Putamen (tissue), 1 donor: ENCODE measurements around the gene CASP1.
"Not testable (repeated sequence)": the region's sequence is repeated elsewhere in the genome, so short reads cannot be mapped to it uniquely, and the experiment has no call there.

Experiments used
- DNase-seq: peaks from one replicate; pipeline ENCODE4 v3.0.0-alpha.2; 2016; ENCODE audit warnings: low spot score

Gene CASP1

DNA sequence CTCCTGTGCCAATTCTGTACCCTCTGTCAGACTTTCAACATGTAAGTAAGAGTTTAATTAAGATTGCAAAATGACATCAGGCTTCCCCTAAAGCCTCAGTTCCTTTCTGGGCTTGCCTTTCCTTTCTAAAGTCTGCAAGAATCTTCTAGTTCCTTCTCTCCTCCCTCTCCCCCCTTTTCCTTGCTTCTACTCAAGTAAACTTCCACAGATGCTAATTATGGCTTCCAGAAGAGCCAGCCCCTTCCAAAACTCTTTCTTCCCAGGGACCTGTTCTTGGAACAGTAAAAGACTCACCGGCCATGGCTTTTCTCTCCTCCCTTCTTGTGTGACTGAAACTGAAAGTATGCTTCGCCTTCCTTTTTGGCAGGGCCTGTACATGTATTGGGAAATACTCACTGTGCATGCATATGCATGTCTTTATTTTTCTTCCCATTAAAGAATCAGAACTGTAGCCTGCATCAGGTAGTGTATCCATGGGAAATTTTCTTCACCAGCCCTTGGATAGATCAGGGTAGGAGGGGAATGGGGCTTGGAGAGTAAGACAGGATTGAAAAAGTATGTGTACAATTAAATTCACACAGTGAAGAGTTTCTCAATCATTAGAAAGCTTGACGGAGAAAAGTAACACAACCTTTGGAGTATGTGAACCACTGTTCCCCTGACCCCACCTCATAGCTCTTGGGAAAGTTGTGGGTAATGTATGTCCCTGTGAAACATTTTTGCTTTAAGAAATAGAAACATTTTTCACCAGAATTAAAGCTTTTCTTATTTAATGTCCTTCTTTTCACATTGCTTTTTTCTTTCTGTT is at the start of gene CASP1:
TSS of gene CASP1 (minus strand) at position 332 of the 808 bp plus-strand sequence. CDS start at position 301, 31 bp downstream.
- DNase-seq = peak; percentile 22

DNA sequence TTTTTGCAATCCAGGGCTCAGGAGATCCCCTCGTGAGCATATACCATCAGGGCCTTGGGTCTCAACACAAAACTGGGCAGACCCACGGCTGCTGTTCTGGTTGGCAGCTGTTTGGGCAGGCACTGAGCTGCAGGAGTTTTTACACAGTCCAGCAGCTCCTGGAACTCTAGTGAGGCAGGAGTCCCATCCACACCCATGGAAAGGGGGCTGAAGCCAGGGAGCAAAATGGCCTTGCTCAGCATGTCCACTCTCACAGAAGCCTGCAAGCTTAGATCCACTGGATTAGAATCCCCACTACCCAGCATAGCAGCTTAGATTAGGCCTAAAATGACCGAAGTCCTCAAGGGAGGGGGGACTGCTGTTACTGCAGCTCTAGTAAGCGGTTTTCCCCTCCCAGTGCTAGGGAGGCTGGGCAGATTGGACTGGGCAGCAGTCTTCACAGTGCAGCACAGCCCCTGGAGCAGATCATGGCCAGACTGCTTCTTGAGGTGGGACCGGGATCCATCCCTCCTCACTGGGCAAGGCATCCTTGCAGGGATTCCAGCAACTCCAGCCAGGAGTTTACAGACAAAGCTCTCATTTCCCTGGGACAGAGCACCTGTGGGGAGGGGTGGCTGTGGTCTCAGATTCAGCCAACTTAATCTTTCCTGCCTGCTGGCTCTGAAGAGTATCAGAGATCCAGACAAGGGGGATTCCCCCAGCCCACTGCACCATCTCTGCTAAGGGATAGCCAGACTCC is 46.6 kb upstream of the CASP1 start:
- no peak for DNase-seq

- not testable (repeated sequence) for DNase-seq
Measured at GRCh38 chr11:105080171-105080906, 45.4 kb upstream of the CASP1 start.

DNA sequence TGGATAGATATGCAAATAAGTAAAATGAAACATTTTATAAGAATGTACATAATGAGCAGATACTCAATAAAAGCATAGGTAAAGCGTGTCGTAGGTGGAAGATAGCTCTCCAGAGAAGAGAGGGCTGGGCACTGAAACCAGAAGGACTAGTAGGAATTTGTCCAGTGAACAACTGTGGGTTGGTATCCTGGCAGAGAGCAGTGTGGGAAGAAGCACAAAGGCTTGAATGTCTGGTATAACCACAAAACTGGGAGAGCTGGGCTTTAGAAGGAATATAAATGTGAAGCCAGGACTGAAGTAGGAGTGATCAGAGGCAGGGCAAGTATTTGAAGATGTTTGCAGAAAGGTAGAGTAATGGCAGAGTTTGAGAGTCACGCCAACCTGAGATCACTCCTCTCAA is 43.3 kb upstream of the CASP1 start:
- DNase-seq = no peak

GRCh38 chr11:105077141-105077790 is 42.3 kb upstream of the CASP1 start:
- DNase-seq = not testable (repeated sequence)

- DNase-seq = no peak
Measured at GRCh38 chr11:105074166-105074530, 39.2 kb upstream of the CASP1 start.

DNA sequence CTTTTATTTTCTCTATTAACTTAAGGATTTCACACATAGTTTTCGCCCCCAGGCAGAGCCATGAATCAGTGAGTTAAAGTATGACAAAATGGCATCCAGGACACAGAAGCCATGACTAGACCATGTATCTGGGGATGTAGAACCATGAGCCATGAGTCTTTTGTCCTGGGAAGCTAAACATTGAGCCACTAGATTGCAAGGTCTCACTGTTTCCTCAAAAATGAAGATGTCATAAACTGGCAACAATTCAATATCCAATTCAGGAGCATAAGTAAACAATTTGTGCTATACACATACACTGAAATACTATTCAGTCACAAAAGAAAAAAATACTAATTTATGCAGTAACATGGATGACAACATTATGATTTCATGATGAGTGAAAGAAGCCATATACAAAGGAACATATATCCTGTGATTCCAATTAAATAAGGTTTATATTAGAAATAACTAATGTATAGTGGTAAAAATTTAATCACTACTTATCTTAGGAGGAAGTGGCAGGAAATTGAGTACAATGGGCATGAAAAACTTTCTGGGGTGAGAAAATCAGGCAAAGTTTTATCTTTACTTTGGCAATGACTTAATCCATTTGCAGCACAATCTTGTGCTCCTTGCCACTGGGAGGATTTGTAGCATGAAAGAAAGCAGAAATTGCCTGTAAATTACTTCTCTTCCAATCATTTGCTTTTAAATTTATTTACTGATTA is 38.7 kb upstream of the CASP1 start:
- no peak for DNase-seq

DNA sequence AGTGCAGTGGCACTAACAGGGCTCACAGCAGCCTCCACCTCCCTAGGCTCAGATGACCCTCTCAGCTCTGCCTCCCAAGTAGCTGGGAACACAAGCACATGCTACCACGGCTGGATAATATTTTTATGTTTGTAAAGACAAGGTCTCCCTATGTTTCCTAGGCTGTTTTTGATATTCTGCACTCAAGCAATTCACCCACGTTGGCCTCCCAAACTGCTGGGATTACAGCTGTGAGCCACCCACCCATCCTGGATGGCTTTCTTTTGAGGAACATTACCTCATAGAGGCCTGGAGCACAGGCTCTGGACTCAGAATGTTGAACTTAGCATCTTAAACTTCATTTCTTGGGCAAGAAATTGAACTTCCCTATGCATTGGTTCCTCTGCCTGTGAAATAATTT is 37.1 kb upstream of the CASP1 start:
- not testable (repeated sequence) for DNase-seq

DNA sequence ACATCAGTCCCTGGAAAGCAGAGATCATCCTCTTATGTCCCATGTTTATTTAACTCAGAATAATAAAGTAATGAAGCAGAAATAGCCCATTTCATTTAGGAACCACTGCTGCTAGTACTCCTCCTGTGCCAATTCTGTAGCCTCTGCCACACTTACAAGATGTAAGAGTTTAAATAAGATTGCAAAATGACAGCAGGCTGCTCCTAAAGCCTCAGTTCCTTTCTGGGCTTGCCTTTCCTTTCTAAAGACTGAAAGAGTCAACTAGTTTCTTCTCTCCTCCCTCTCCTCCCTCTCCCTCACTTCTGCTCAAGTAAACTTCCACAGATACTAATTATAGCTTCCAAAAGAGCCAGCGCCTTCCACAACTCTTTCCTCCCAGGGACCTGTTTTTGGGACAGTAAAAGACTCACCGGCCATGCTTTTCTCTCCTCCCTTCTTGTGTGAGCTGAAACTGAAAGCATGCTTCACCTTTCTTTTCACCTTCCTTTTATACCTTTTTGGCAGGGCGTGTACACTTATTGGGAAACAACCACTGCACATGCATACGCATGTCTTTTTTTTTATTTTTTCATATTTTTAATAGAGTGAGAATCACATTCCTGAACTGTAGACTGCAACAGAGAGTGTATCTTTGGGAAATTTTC is 36.3 kb upstream of the CASP1 start:
- no peak for DNase-seq

GRCh38 chr11:105070306-105070705 is 35.4 kb upstream of the CASP1 start:
- DNase-seq = no peak

GRCh38 chr11:105069749-105070148 is 34.8 kb upstream of the CASP1 start:
- not testable (repeated sequence) for DNase-seq

DNA sequence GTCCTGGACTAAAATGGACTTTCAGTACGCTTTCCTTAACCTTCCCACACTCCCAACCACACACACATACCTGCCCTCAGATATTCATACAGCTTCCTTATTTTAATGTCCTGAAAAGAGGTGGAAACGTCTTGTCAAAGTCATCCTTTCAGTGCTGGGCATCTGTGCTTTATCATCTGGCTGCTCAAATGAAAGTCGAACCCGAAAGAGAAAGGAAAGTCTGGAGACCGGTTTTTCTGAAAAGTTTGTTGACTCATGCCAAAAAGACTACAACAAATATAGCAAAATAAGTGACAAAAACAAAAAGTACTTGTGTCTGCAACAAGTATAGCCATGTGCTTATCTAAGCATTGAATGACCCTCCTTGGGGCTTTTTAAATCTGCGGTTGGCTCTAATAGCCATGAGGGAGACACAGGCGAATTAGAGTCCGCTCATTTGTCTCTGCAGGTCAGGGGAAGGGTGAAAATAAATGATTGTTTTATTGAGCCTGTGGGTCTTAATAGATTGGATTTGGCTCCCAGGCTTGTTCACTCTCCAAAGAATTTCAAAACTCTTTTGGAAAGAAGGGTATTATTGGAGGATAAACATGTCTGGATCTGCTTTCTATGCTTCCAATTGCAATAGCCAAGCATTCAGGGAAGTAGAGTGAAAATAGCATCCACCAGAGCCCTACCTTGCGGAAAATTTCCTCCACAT is 28.4 kb upstream of the CASP1 start:
- not testable (repeated sequence) for DNase-seq

DNA sequence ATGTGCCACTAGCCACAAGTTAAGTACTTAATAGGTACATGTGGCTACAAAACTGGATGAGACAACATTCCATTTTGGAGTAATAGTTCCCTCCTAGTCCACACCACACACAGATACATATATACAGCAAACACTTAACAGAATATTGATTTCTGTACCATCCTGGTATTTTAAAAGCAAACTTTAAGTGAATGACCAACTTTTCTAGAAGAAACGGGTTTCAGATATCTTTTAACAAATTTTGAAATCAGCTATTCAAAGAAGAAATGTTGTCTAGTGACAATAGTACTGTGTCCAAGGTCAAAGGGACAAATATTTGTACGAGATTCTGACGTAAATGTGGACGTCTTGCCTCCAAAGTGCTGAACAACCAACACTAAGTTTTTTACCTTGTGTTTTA is 22.5 kb upstream of the CASP1 start:
- no peak for DNase-seq

GRCh38 chr11:105056446-105056845 is 21.5 kb upstream of the CASP1 start:
- no peak for DNase-seq

GRCh38 chr11:105054723-105055493 is 20.0 kb upstream of the CASP1 start:
- DNase-seq = no peak

DNA sequence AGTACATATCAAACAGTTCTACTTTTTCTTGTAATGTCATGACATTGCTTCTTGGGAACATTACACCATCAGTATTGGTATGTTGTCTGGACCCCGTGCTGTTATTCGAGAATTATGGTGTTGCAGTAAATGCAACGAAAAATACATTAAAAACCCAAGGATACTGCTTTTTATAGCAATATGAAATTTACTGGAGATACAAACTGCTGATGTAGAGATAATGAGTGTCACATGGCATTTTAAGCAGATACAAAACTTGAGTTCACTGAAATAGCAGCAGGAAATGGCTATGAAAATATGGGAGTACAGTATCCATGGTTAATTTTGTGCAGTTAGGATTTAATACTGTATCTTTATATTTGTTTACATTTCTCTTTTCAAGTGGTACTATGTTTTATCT is 17.5 kb upstream of the CASP1 start:
- DNase-seq = no peak

DNA sequence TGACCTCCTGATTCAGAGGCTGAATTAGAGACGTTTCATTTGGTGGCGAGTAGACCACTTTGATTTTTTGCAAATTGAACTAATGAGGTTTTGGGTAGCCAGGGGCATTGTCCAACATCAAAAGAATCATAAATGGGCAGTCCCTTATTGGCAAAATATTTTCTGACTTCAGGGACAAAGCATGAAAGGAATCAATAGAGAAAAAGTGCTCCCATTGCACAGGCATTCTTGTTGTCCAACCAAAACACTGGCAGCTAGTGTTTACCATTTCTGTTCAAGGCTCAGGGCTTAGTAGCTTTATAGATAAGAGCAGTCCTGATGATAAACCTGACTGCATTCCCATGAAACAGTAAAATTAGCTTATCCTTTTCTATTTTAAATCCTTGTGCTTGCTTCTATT is 16.6 kb upstream of the CASP1 start:
- DNase-seq = no peak

- DNase-seq = no peak
Measured at GRCh38 chr11:105049481-105049880, 14.5 kb upstream of the CASP1 start.

DNA sequence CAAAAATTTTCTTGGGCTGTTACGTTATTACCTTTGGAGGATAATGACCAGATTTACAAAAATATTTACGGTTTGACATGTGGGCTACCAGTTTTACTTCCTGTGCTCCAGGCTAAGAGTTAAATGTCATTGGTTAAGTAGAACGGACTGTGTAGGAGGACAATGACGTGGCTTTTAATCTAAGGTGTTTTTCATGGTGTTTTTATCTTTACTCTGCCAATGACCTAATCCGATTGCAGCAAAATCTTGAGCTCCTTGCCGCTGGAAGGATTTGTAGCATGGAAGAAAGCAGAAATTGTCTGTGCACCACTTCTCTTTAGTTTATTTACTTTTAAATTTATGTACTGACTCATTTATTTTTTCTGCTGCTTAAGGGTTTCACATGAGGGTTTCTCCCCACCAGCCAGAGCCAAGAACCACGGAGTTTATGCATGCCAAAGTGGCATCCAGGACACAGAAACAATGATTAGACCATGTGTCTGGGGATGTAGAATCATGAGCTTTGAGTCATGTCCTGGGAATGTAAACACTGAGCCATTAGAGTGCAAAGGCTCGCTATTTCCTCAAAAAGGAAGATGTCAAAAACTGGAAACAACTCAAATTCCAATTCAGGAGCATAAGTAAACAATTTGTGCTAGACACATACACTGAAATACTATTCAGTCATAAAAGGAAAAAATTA is 12.1 kb upstream of the CASP1 start:
- DNase-seq = no peak
